Measurements from ENCODE around the gene TMEM145. TPM values are rescaled to one million over a fixed set of nuclear protein-coding genes. Genes with fewer than 3 reads are reported as not detected.
A peak's percentile ranks its signal among the peaks of the same experiment; 100 is the strongest.
"Not testable (repeated sequence)": the region's sequence is repeated elsewhere in the genome, so short reads cannot be mapped to it uniquely, and the experiment has no call there.

The TMEM145 gene
- total RNA-seq, 1 donor from 2014 or later: 0.26 TPM

GRCh38 chr19:42333018-42333417 lies 19.9 kb downstream of the TMEM145 start:
- TF ChIP-seq, protein P1, sequence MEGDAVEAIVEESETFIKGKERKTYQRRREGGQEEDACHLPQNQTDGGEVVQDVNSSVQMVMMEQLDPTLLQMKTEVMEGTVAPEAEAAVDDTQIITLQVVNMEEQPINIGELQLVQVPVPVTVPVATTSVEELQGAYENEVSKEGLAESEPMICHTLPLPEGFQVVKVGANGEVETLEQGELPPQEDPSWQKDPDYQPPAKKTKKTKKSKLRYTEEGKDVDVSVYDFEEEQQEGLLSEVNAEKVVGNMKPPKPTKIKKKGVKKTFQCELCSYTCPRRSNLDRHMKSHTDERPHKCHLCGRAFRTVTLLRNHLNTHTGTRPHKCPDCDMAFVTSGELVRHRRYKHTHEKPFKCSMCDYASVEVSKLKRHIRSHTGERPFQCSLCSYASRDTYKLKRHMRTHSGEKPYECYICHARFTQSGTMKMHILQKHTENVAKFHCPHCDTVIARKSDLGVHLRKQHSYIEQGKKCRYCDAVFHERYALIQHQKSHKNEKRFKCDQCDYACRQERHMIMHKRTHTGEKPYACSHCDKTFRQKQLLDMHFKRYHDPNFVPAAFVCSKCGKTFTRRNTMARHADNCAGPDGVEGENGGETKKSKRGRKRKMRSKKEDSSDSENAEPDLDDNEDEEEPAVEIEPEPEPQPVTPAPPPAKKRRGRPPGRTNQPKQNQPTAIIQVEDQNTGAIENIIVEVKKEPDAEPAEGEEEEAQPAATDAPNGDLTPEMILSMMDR (IDR thresholded peaks at IDR 0.05; ENCODE audit: insufficient read depth, low read length, severe bottlenecking): no peak
- Histone ChIP-seq H3K4me3 (ENCODE audit: low read depth, low read length) (no peak overlapping the region), H3K36me3 (ENCODE audit: control insufficient read depth, insufficient read depth, low read length) (peaks cover 3% of the 10 kb centered on the region), H3K27me3 (ENCODE audit: control insufficient read depth, insufficient read depth, low read length) (no peaks in the 10 kb centered on the region)
- no peak for DNase-seq (ENCODE audit: low read depth)
- FAIRE-seq: peak; percentile 76

GRCh38 chr19:42333975-42334696 lies 21.0 kb downstream of the TMEM145 start:
- DNase-seq (ENCODE audit: low read depth) (no peak), FAIRE-seq (no peak)
- Histone ChIP-seq H3K27me3 (ENCODE audit: control insufficient read depth, insufficient read depth, low read length) (no peaks in the 10 kb centered on the region), H3K4me3 (ENCODE audit: low read depth, low read length) (no peak overlapping the region), H3K36me3 (ENCODE audit: control insufficient read depth, insufficient read depth, low read length) (peaks cover 3% of the 10 kb centered on the region)
- TF ChIP-seq, protein P1 (IDR thresholded peaks at IDR 0.05; ENCODE audit: insufficient read depth, low read length, severe bottlenecking): no peak

- Histone ChIP-seq H3K36me3 (ENCODE audit: control insufficient read depth, insufficient read depth, low read length) (peaks cover 3% of the 10 kb centered on the region), H3K27me3 (ENCODE audit: control insufficient read depth, insufficient read depth, low read length) (no peaks in the 10 kb centered on the region), H3K4me3 (ENCODE audit: low read depth, low read length) (no peak overlapping the region)
- FAIRE-seq: no peak
- DNase-seq (ENCODE audit: low read depth): no peak
- TF ChIP-seq, protein P1 (IDR thresholded peaks at IDR 0.05; ENCODE audit: insufficient read depth, low read length, severe bottlenecking): no peak
Observed at GRCh38 chr19:42334697-42335373, 21.7 kb downstream of the TMEM145 start.

GRCh38 chr19:42335374-42335936 lies 22.3 kb downstream of the TMEM145 start:
- DNase-seq (ENCODE audit: low read depth): no peak
- FAIRE-seq: no peak
- Histone ChIP-seq H3K27me3 (ENCODE audit: control insufficient read depth, insufficient read depth, low read length) (no peaks in the 10 kb centered on the region), H3K4me3 (ENCODE audit: low read depth, low read length) (no peak overlapping the region), H3K36me3 (ENCODE audit: control insufficient read depth, insufficient read depth, low read length) (peaks cover 3% of the 10 kb centered on the region)
- TF ChIP-seq, protein P1 (IDR thresholded peaks at IDR 0.05; ENCODE audit: insufficient read depth, low read length, severe bottlenecking): no peak

DNA sequence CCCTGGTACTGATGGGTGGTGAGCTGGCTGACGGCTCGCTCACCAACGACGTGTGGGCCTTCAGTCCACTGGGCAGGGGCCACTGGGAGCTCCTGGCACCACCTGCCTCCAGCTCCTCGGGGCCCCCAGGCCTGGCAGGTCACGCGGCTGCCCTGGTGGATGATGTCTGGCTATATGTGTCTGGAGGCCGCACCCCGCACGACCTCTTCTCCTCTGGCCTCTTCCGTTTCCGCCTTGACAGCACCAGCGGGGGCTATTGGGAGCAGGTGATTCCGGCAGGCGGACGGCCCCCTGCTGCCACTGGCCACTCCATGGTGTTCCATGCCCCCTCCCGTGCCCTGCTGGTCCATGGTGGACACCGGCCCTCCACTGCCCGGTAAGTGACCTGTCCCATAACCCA lies 22.9 kb downstream of the TMEM145 start:
- Histone ChIP-seq H3K4me3 (ENCODE audit: low read depth, low read length) (no peak overlapping the region), H3K27me3 (ENCODE audit: control insufficient read depth, insufficient read depth, low read length) (no peaks in the 10 kb centered on the region), H3K36me3 (ENCODE audit: control insufficient read depth, insufficient read depth, low read length) (peaks cover 3% of the 10 kb centered on the region)
- TF ChIP-seq, protein P1 (IDR thresholded peaks at IDR 0.05; ENCODE audit: insufficient read depth, low read length, severe bottlenecking): no peak
- FAIRE-seq: no peak
- DNase-seq (ENCODE audit: low read depth): no peak

GRCh38 chr19:42339126-42339860 lies 26.2 kb downstream of the TMEM145 start:
- not testable (repeated sequence) for DNase-seq (ENCODE audit: low read depth); FAIRE-seq; H3K36me3 ChIP-seq (ENCODE audit: control insufficient read depth, insufficient read depth, low read length)

DNA sequence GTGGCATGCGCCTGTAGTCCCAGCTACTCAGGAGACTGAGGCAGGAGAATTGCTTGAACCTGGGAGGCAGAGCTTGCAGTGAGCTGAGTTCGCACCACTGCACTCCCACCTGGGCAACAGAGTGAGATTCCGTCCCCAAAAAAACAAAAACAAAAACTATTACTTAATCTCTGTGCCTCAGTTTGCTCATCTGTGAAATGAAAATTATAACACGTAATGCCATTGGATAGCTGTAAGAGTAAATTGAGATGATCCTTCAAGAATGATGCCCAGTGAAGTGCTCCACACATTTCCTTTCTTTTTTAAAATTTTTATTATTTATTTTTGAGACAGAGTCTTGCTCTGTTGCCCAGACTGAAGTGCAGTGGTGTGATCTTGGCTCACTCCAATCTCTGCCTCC lies 26.8 kb downstream of the TMEM145 start:
- FAIRE-seq; H3K36me3 ChIP-seq (ENCODE audit: control insufficient read depth, insufficient read depth, low read length); DNase-seq (ENCODE audit: low read depth); H3K4me3 ChIP-seq (ENCODE audit: low read depth, low read length); H3K27me3 ChIP-seq (ENCODE audit: control insufficient read depth, insufficient read depth, low read length): not testable (repeated sequence)

More at GRCh38 chr19:42339126-42339860, 26.2 kb downstream of the TMEM145 start:
- not testable (repeated sequence) for H3K27me3 ChIP-seq (ENCODE audit: control insufficient read depth, insufficient read depth, low read length); H3K4me3 ChIP-seq (ENCODE audit: low read depth, low read length)

Data from bronchial epithelial cell (primary cell).